HL-60 (cell line): ENCODE results near the gene SNAPC4.

ENCODE experiments used
- DNase-seq, 2 experiments: peaks; one replicate each; pipeline ENCODE4 v3.0.0-alpha.2; 2010 to 2020; ENCODE audit warnings: low read depth in 1 of 2, low spot score in 1 of 2
- H3K27ac ChIP-seq: fragments of 250-450 bp; sonication (Bioruptor Pico); replicated peaks from 2 replicates; pipeline ENCODE4 v1.5.1; 2020; ENCODE audit warnings: mild to moderate bottlenecking, moderate library complexity
- H3K27me3 ChIP-seq: fragments of 250-450 bp; sonication (Bioruptor Pico); 2 replicates; pipeline ENCODE4 v1.5.1; 2021; ENCODE audit warnings: mild to moderate bottlenecking, moderate library complexity; ENCODE audit not compliant: insufficient read depth, poor library complexity, severe bottlenecking
- H3K4me3 ChIP-seq: replicated peaks from 2 replicates; pipeline ENCODE4 v1.5.1; 2011; ENCODE audit warnings: mild to moderate bottlenecking, control low read depth, low read length; ENCODE audit not compliant: insufficient read depth
- GABPA ChIP-seq: IDR thresholded peaks from 2 replicates; pipeline ENCODE4 v1.6.1; 2012; ENCODE audit warnings: low read depth
- POLR2AphosphoS5 ChIP-seq: IDR thresholded peaks from 2 replicates; pipeline ENCODE4 v1.6.1; 2012; ENCODE audit warnings: low read depth
- SPI1 ChIP-seq: IDR thresholded peaks from 2 replicates; pipeline ENCODE4 v1.6.1; 2012; ENCODE audit warnings: low read depth, mild to moderate bottlenecking, borderline replicate concordance
- long read RNA-seq: library from polyadenylated mRNA; unstranded; transcript quantifications from one replicate; pipeline ENCODE4 v2.0.0, GENCODE V29; 2020
- TF ChIP-seq, protein P1 (sequence below): IDR thresholded peaks from one replicate; pipeline ENCODE4 v1.5.1; 2011; ENCODE audit warnings: low read length, control low read depth, inconsistent platforms; ENCODE audit not compliant: insufficient read depth
- TF ChIP-seq, protein P2 (sequence below): IDR thresholded peaks from 2 replicates; pipeline ENCODE4 v1.6.1; 2012; ENCODE audit warnings: low read depth; ENCODE audit not compliant: insufficient replicate concordance

SNAPC4 gene, protein sequence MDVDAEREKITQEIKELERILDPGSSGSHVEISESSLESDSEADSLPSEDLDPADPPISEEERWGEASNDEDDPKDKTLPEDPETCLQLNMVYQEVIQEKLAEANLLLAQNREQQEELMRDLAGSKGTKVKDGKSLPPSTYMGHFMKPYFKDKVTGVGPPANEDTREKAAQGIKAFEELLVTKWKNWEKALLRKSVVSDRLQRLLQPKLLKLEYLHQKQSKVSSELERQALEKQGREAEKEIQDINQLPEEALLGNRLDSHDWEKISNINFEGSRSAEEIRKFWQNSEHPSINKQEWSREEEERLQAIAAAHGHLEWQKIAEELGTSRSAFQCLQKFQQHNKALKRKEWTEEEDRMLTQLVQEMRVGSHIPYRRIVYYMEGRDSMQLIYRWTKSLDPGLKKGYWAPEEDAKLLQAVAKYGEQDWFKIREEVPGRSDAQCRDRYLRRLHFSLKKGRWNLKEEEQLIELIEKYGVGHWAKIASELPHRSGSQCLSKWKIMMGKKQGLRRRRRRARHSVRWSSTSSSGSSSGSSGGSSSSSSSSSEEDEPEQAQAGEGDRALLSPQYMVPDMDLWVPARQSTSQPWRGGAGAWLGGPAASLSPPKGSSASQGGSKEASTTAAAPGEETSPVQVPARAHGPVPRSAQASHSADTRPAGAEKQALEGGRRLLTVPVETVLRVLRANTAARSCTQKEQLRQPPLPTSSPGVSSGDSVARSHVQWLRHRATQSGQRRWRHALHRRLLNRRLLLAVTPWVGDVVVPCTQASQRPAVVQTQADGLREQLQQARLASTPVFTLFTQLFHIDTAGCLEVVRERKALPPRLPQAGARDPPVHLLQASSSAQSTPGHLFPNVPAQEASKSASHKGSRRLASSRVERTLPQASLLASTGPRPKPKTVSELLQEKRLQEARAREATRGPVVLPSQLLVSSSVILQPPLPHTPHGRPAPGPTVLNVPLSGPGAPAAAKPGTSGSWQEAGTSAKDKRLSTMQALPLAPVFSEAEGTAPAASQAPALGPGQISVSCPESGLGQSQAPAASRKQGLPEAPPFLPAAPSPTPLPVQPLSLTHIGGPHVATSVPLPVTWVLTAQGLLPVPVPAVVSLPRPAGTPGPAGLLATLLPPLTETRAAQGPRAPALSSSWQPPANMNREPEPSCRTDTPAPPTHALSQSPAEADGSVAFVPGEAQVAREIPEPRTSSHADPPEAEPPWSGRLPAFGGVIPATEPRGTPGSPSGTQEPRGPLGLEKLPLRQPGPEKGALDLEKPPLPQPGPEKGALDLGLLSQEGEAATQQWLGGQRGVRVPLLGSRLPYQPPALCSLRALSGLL (N-terminal part only)
- long read RNA-seq, partial matches to known transcripts, result 4 of 13 reads
- long read RNA-seq, other reads (novel, unspliced or antisense), result 8 of 13 reads

DNA sequence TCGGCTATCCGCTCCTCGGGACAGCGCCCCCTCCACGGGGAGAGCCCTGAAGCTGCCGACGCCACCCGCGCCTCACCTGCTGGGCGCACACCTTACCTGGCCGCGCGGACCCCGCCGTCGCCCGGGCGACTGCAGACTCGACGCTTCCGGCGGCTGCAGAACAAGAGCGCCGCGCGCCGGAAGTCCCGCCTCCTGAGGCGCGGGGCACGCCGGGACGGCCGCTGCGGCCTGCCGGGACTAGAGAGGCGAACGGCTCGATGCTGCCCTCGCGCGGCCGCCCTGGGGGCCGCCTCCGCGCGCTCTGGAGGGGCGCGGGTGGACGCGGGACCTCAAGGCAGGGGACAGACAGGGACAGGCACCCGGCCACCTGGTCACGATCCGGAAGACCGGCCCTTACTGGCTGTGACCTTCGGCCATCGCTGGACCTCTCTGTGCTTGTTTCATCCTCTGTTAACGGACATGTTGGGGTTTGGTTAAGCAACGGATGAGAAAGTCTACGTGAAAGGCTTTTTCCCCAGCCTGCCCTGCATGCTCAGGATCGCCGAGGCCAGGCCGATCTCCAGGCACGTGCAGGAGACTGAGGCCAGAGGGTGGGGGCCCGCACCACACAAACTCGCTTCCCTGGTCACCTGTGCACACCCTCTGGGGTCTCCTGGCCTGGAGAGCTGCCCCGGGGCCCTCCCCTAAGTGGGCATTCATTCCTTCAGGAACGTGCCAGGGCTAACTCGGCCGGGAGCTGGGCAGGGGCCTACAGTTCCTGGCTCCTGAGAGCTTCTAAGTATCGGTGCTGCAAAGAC lies at the start of gene SNAPC4:
Gene SNAPC4, minus strand, starts transcription at position 133 of the 797 bp plus-strand sequence. CDS start 1,742 bp downstream, outside the sequence.
- H3K27ac ChIP-seq, result peak within 1 kb of the TSS; percentile 65
- DNase-seq, result peak; percentile 83 to 84
- TF ChIP-seq SPI1 (no peak), POLR2AphosphoS5 (peak; percentile 35; the same call in 1 of the 2 replicates), GABPA (peak; percentile 90)
- TF ChIP-seq, protein P1, sequence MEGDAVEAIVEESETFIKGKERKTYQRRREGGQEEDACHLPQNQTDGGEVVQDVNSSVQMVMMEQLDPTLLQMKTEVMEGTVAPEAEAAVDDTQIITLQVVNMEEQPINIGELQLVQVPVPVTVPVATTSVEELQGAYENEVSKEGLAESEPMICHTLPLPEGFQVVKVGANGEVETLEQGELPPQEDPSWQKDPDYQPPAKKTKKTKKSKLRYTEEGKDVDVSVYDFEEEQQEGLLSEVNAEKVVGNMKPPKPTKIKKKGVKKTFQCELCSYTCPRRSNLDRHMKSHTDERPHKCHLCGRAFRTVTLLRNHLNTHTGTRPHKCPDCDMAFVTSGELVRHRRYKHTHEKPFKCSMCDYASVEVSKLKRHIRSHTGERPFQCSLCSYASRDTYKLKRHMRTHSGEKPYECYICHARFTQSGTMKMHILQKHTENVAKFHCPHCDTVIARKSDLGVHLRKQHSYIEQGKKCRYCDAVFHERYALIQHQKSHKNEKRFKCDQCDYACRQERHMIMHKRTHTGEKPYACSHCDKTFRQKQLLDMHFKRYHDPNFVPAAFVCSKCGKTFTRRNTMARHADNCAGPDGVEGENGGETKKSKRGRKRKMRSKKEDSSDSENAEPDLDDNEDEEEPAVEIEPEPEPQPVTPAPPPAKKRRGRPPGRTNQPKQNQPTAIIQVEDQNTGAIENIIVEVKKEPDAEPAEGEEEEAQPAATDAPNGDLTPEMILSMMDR, result peak; percentile 70
- TF ChIP-seq, protein P2, sequence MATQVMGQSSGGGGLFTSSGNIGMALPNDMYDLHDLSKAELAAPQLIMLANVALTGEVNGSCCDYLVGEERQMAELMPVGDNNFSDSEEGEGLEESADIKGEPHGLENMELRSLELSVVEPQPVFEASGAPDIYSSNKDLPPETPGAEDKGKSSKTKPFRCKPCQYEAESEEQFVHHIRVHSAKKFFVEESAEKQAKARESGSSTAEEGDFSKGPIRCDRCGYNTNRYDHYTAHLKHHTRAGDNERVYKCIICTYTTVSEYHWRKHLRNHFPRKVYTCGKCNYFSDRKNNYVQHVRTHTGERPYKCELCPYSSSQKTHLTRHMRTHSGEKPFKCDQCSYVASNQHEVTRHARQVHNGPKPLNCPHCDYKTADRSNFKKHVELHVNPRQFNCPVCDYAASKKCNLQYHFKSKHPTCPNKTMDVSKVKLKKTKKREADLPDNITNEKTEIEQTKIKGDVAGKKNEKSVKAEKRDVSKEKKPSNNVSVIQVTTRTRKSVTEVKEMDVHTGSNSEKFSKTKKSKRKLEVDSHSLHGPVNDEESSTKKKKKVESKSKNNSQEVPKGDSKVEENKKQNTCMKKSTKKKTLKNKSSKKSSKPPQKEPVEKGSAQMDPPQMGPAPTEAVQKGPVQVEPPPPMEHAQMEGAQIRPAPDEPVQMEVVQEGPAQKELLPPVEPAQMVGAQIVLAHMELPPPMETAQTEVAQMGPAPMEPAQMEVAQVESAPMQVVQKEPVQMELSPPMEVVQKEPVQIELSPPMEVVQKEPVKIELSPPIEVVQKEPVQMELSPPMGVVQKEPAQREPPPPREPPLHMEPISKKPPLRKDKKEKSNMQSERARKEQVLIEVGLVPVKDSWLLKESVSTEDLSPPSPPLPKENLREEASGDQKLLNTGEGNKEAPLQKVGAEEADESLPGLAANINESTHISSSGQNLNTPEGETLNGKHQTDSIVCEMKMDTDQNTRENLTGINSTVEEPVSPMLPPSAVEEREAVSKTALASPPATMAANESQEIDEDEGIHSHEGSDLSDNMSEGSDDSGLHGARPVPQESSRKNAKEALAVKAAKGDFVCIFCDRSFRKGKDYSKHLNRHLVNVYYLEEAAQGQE, result peak; percentile 45
- H3K27me3 ChIP-seq, result no peaks in the 10 kb centered on the region
- peak within 1 kb of the TSS; percentile 82 for H3K4me3 ChIP-seq

DNA sequence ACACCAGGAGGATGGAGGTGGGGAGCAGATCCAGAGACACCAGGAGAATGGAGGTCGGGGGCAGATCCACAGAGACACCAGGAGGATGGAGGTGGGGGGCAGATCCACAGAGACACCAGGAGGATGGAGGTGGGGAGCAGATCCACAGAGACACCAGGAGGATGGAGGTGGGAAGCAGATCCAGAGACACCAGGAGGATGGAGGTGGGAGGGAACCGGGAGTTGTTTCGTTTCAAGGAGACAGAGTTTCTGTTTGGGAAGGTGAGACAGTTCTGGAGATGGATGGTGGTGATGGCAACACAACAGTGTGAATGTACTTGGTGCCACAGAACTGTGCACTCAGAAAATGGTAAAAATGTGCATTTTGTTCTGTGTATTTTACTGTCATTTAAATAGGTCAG lies 48.7 kb upstream of the SNAPC4 start:
- Histone ChIP-seq H3K27ac (no peak overlapping the region), H3K4me3 (no peak overlapping the region), H3K27me3 (no peaks in the 10 kb centered on the region)
- TF ChIP-seq, protein P2, result no peak
- TF ChIP-seq GABPA (no peak), POLR2AphosphoS5 (no peak), SPI1 (no peak)
- TF ChIP-seq, protein P1, result no peak
- no peak for DNase-seq

DNA sequence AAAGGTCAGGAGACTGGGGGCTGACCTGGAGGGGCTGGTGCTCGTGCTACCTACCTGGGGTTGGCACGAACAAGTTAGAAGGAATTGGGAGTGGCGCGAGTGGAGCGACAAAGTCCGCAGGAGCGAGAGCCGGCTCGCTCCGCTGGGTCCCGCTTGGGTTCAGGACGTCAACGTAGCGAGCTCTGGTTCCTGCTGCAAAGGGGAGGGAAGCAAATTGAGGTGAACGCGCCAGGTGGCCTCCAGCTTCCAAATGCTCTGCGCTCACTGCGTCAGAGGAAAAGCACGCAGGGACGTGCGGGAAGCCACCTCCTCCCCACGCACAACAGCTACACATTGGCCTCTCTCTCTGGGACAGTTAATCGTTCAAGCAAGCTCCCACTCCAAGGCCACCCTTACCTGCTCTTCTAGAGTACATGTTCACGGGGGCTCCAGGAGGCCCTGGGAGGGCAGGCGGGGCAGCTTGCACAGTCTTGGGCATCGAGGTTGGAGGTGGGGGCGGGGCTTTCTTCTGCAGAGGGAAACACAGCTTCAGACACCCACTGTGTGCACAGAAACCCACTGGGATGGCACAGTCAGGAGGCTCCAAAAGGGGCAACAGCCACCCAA lies 47.3 kb upstream of the SNAPC4 start:
- Histone ChIP-seq H3K4me3 (no peak overlapping the region), H3K27ac (no peak overlapping the region), H3K27me3 (no peaks in the 10 kb centered on the region)
- no peak for DNase-seq
- TF ChIP-seq POLR2AphosphoS5, result no peak
- TF ChIP-seq GABPA, result no peak
- no peak for TF ChIP-seq SPI1
